Hepatocyte (in vitro differentiated cells): ENCODE measurements around the gene MND1. TPM values are rescaled to one million over a fixed set of nuclear protein-coding genes. Genes with fewer than 3 reads are reported as not detected.
"Not testable (repeated sequence)": the region's sequence is repeated elsewhere in the genome, so short reads cannot be mapped to it uniquely, and the experiment has no call there.

Source experiments
- DNase-seq: peaks from one replicate; pipeline ENCODE4 v3.0.0-alpha.2; 2016; ENCODE audit warnings: low spot score
- H2AFZ ChIP-seq: fragments of 200-600 bp; sonication (generic); 2 replicates; pipeline ENCODE4 v1.6.0; 2016; ENCODE audit warnings: antibody characterized with exemption, mild to moderate bottlenecking
- H3K27ac ChIP-seq: fragments of 200-600 bp; sonication (generic); 2 replicates; pipeline ENCODE4 v1.5.1; 2016; ENCODE audit warnings: mild to moderate bottlenecking
- H3K27me3 ChIP-seq: fragments of 200-600 bp; sonication (generic); 2 replicates; pipeline ENCODE4 v1.6.1; 2016
- H3K36me3 ChIP-seq: fragments of 200-600 bp; sonication (generic); replicated peaks from 2 replicates; pipeline ENCODE4 v1.5.1; 2016; ENCODE audit warnings: low read depth; ENCODE audit not compliant: insufficient read depth
- H3K4me1 ChIP-seq: fragments of 200-600 bp; sonication (generic); 2 replicates; pipeline ENCODE4 v1.5.1; 2016; ENCODE audit warnings: mild to moderate bottlenecking, moderate library complexity; ENCODE audit not compliant: insufficient read depth
- H3K4me2 ChIP-seq: fragments of 200-600 bp; sonication (generic); 2 replicates; pipeline ENCODE4 v1.6.0; 2016
- H3K4me3 ChIP-seq: fragments of 200-600 bp; sonication (generic); 2 replicates; pipeline ENCODE4 v1.5.1; 2016; ENCODE audit warnings: mild to moderate bottlenecking
- H3K79me2 ChIP-seq: fragments of 200-600 bp; sonication (generic); 2 replicates; pipeline ENCODE4 v1.6.0; 2017; ENCODE audit warnings: mild to moderate bottlenecking
- H3K9me2 ChIP-seq: fragments of 200-600 bp; sonication (generic); replicated peaks from 2 replicates; pipeline ENCODE4 v1.6.0; 2017; ENCODE audit warnings: mild to moderate bottlenecking; ENCODE audit not compliant: insufficient read depth
- H3K9me3 ChIP-seq: fragments of 200-600 bp; sonication (generic); 2 replicates; pipeline ENCODE4 v1.5.1; 2016; ENCODE audit warnings: low read depth, mild to moderate bottlenecking
- H4K20me1 ChIP-seq: fragments of 200-600 bp; sonication (generic); 2 replicates; pipeline ENCODE4 v1.6.0; 2016; ENCODE audit warnings: mild to moderate bottlenecking; ENCODE audit not compliant: insufficient read depth, poor library complexity, severe bottlenecking
- CTCF ChIP-seq: fragments of 200-600 bp; sonication (generic); IDR thresholded peaks from 2 replicates; pipeline ENCODE4 v1.5.1; 2016; ENCODE audit warnings: antibody characterized with exemption, mild to moderate bottlenecking; ENCODE audit not compliant: poor library complexity
- EZH2 ChIP-seq: fragments of 200-600 bp; sonication (generic); IDR thresholded peaks from 2 replicates; pipeline ENCODE4 v1.6.1; 2016; ENCODE audit warnings: antibody characterized with exemption, mild to moderate bottlenecking, borderline replicate concordance
- EZH2phosphoT487 ChIP-seq: fragments of 200-600 bp; sonication (generic); IDR thresholded peaks from one replicate; pipeline ENCODE4 v1.6.1; 2018; ENCODE audit warnings: antibody characterized with exemption, mild to moderate bottlenecking, low read depth, moderate library complexity; ENCODE audit not compliant: unreplicated experiment, severe bottlenecking
- WGBS: methylation state at CpG from one replicate; pipeline ENCODE4 v1.1.6; 2016; ENCODE audit warnings: low lambda C conversion rate; ENCODE audit errors: missing lambda C conversion rate; 5-methylcytosine and 5-hydroxymethylcytosine counted together
- polyA plus RNA-seq: library from polyadenylated mRNA; unstranded; fragments of >200 nt; fragmentation: Nextera tagmentation; extraction: Ambion mirVana; gene quantifications from 2 replicates; pipeline ENCODE4 v1.2.1, GENCODE V29; 2016
- total RNA-seq: library from RNA; depleted of rRNA; stranded (reverse); fragments of >200 nt; gene quantifications from 2 replicates; pipeline ENCODE4 v1.2.3, GENCODE V29; 2014

The MND1 gene
- total and polyA plus RNA-seq, 2 experiments from 2014 or later, result 2.2 to 4.3 TPM

GRCh38 chr4:153452658-153453378 lies 108.3 kb downstream of the MND1 start:
- H3K4me3 ChIP-seq, result no peak overlapping the region
- no peak overlapping the region for H2AFZ ChIP-seq
- H3K27me3 ChIP-seq, result no peaks in the 10 kb centered on the region
- TF ChIP-seq EZH2phosphoT487, result no peak
- TF ChIP-seq CTCF, result no peak
- no peak for TF ChIP-seq EZH2
- H3K4me1 ChIP-seq, result peaks cover 10% of the 10 kb centered on the region
- H4K20me1 ChIP-seq, result no peaks in the 10 kb centered on the region
- H3K36me3 ChIP-seq, result no peaks in the 10 kb centered on the region
- no peaks in the 10 kb centered on the region for H3K9me2 ChIP-seq
- no peak overlapping the region for H3K4me2 ChIP-seq
- no peaks in the 10 kb centered on the region for H3K9me3 ChIP-seq
- H3K27ac ChIP-seq, result no peak overlapping the region
- no peak for DNase-seq
- no peaks in the 10 kb centered on the region for H3K79me2 ChIP-seq
- 78% methylated on average over 4 of the region's 4 CpGs for WGBS

- no peak overlapping the region for H3K4me3 ChIP-seq
- H3K27me3 ChIP-seq, result no peaks in the 10 kb centered on the region
- H3K27ac ChIP-seq, result no peak overlapping the region
- H3K36me3 ChIP-seq, result no peaks in the 10 kb centered on the region
- 91% methylated on average over 8 of the region's 8 CpGs for WGBS
- no peaks in the 10 kb centered on the region for H3K79me2 ChIP-seq
- peaks cover 10% of the 10 kb centered on the region for H3K4me1 ChIP-seq
- no peaks in the 10 kb centered on the region for H4K20me1 ChIP-seq
- no peaks in the 10 kb centered on the region for H3K9me3 ChIP-seq
- TF ChIP-seq CTCF (no peak), EZH2phosphoT487 (no peak), EZH2 (no peak)
- H2AFZ ChIP-seq, result no peak overlapping the region
- DNase-seq, result no peak
- H3K9me2 ChIP-seq, result no peaks in the 10 kb centered on the region
- no peak overlapping the region for H3K4me2 ChIP-seq
Observed at GRCh38 chr4:153453402-153453801, 108.9 kb downstream of the MND1 start.

- 71% methylated on average over 1 of the region's 1 CpG for WGBS
- Histone ChIP-seq H3K9me2 (no peaks in the 10 kb centered on the region), H3K36me3 (no peaks in the 10 kb centered on the region), H3K4me2 (no peak overlapping the region), H3K27ac (no peak overlapping the region), H3K27me3 (no peaks in the 10 kb centered on the region), H3K4me3 (no peak overlapping the region), H4K20me1 (no peaks in the 10 kb centered on the region), H2AFZ (no peak overlapping the region), H3K4me1 (no peaks in the 10 kb centered on the region), H3K79me2 (no peaks in the 10 kb centered on the region), H3K9me3 (no peaks in the 10 kb centered on the region)
- TF ChIP-seq EZH2phosphoT487 (no peak), CTCF (no peak), EZH2 (no peak)
- DNase-seq, result no peak
Observed at GRCh38 chr4:153458969-153459368, 114.5 kb downstream of the MND1 start.

- H3K9me2 ChIP-seq, H2AFZ ChIP-seq, H3K27me3 ChIP-seq, DNase-seq, H3K9me3 ChIP-seq, H3K4me3 ChIP-seq, H4K20me1 ChIP-seq, H3K79me2 ChIP-seq, H3K4me1 ChIP-seq, H3K36me3 ChIP-seq, H3K27ac ChIP-seq, H3K4me2 ChIP-seq: not testable (repeated sequence)
- 77% methylated on average over 4 of the region's 4 CpGs for WGBS
Observed at GRCh38 chr4:153461549-153461948, 117.1 kb downstream of the MND1 start.
